Breast epithelium (tissue), 3 donors: ENCODE data around the gene KLF1.

Experiments
- POLR2AphosphoS5 ChIP-seq, 3 donors: sonication (generic); formaldehyde crosslinking; IDR thresholded peaks; one replicate each; pipeline ENCODE4 v1.6.1; 2017; ENCODE audit warnings: antibody characterized with exemption in 3 of 3
- TF ChIP-seq, protein P1 (sequence below), 3 donors: fragments of 450-650 bp; IDR thresholded peaks; one replicate each; pipeline ENCODE4 v1.5.1; 2016 to 2017; ENCODE audit warnings: antibody characterized with exemption in 3 of 3, mild to moderate bottlenecking in 3 of 3, moderate library complexity in 3 of 3

DNA sequence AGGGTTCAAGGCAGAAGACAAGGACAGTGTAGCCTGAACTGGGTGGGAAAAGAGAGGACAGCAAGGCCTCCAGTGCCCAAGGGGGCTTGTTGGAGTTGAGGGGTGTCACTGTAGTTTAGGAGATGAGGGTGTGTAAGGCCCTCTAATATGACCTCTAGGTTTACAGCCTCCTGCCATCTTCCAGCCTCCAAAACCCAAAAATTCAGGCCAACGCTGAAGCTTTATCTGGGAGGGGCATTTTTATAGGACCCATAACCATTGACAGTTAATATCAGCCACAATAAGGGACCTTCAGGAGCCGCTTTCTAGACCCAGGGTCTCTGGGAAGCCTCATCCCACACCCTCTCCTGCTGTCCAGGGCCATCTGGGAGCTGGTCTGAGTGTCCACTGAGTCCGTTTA is 2.8 kb downstream of the KLF1 start:
- TF ChIP-seq, protein P1, sequence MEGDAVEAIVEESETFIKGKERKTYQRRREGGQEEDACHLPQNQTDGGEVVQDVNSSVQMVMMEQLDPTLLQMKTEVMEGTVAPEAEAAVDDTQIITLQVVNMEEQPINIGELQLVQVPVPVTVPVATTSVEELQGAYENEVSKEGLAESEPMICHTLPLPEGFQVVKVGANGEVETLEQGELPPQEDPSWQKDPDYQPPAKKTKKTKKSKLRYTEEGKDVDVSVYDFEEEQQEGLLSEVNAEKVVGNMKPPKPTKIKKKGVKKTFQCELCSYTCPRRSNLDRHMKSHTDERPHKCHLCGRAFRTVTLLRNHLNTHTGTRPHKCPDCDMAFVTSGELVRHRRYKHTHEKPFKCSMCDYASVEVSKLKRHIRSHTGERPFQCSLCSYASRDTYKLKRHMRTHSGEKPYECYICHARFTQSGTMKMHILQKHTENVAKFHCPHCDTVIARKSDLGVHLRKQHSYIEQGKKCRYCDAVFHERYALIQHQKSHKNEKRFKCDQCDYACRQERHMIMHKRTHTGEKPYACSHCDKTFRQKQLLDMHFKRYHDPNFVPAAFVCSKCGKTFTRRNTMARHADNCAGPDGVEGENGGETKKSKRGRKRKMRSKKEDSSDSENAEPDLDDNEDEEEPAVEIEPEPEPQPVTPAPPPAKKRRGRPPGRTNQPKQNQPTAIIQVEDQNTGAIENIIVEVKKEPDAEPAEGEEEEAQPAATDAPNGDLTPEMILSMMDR (IDR thresholded peaks at IDR 0.05), result no peak
- no peak for TF ChIP-seq POLR2AphosphoS5 (IDR thresholded peaks at IDR 0.05)
